ENCODE results near the gene ARL6.

The ARL6 gene

GRCh38 chr3:97738761-97739160, 25.8 kb upstream of the ARL6 start:
- TF ChIP-seq REST (IDR thresholded peaks at IDR 0.05; ENCODE audit: insufficient read depth in 1 of 2, low read depth in 2 of 2, low read length in 2 of 2) (no peak), FOXP2 (optimal IDR thresholded peaks at IDR 0.05; ENCODE audit: borderline replicate concordance, extremely low read depth, extremely low read length, insufficient read depth) (no peak), TAF1 (IDR thresholded peaks at IDR 0.05; ENCODE audit: borderline replicate concordance, insufficient read depth, low read length) (no peak), SIN3A (IDR thresholded peaks at IDR 0.05; ENCODE audit: borderline replicate concordance, insufficient read depth, low read length) (no peak), POLR2AphosphoS5 (IDR thresholded peaks at IDR 0.05; ENCODE audit: low read depth, low read length) (no peak)

GRCh38 chr3:97742036-97742435, 22.5 kb upstream of the ARL6 start:
- TF ChIP-seq POLR2AphosphoS5 (IDR thresholded peaks at IDR 0.05; ENCODE audit: low read depth, low read length) (no peak), REST (IDR thresholded peaks at IDR 0.05; ENCODE audit: insufficient read depth in 1 of 2, low read depth in 2 of 2, low read length in 2 of 2) (no peak), SIN3A (IDR thresholded peaks at IDR 0.05; ENCODE audit: borderline replicate concordance, insufficient read depth, low read length) (no peak), FOXP2 (optimal IDR thresholded peaks at IDR 0.05; ENCODE audit: borderline replicate concordance, extremely low read depth, extremely low read length, insufficient read depth) (no peak), TAF1 (IDR thresholded peaks at IDR 0.05; ENCODE audit: borderline replicate concordance, insufficient read depth, low read length) (no peak)

- TF ChIP-seq FOXP2 (optimal IDR thresholded peaks at IDR 0.05; ENCODE audit: borderline replicate concordance, extremely low read depth, extremely low read length, insufficient read depth) = no peak
- TF ChIP-seq TAF1 (IDR thresholded peaks at IDR 0.05; ENCODE audit: borderline replicate concordance, insufficient read depth, low read length) = no peak
- no peak for TF ChIP-seq POLR2AphosphoS5 (IDR thresholded peaks at IDR 0.05; ENCODE audit: low read depth, low read length)
- TF ChIP-seq REST (IDR thresholded peaks at IDR 0.05; ENCODE audit: insufficient read depth in 1 of 2, low read depth in 2 of 2, low read length in 2 of 2) = no peak
- no peak for TF ChIP-seq SIN3A (IDR thresholded peaks at IDR 0.05; ENCODE audit: borderline replicate concordance, insufficient read depth, low read length)
Observed at GRCh38 chr3:97744289-97744688, 20.3 kb upstream of the ARL6 start.

- TF ChIP-seq FOXP2 (optimal IDR thresholded peaks at IDR 0.05; ENCODE audit: borderline replicate concordance, extremely low read depth, extremely low read length, insufficient read depth) (no peak), REST (IDR thresholded peaks at IDR 0.05; ENCODE audit: insufficient read depth in 1 of 2, low read depth in 2 of 2, low read length in 2 of 2) (no peak), POLR2AphosphoS5 (IDR thresholded peaks at IDR 0.05; ENCODE audit: low read depth, low read length) (no peak; the same call in 1 of the 2 replicates), TAF1 (IDR thresholded peaks at IDR 0.05; ENCODE audit: borderline replicate concordance, insufficient read depth, low read length) (no peak), SIN3A (IDR thresholded peaks at IDR 0.05; ENCODE audit: borderline replicate concordance, insufficient read depth, low read length) (no peak)
Observed at GRCh38 chr3:97763586-97764406, 762 bp upstream of the ARL6 start.

Data from PFSK-1 (cell line).